ENCODE results near the gene DHX36.

DNA sequence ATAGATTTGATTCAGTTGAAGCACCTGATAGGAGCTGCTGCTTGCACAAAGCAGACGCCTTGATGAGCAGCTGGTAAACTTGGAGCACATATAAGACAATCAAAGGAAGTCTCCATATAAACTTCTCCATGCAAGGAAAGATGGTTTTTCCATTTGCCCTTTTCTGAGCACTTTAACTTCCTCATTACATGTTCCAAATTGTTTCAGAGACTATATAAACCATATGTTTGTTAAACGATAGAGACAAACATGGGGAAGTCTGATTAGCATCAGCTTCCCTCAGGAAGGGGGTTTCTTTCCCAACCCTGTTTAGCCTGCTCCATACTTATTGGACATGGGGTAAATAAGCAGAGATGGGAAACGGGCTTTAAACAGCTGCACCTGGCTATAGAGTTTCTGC is 88.0 kb downstream of the DHX36 start:
- TF ChIP-seq, protein P1, sequence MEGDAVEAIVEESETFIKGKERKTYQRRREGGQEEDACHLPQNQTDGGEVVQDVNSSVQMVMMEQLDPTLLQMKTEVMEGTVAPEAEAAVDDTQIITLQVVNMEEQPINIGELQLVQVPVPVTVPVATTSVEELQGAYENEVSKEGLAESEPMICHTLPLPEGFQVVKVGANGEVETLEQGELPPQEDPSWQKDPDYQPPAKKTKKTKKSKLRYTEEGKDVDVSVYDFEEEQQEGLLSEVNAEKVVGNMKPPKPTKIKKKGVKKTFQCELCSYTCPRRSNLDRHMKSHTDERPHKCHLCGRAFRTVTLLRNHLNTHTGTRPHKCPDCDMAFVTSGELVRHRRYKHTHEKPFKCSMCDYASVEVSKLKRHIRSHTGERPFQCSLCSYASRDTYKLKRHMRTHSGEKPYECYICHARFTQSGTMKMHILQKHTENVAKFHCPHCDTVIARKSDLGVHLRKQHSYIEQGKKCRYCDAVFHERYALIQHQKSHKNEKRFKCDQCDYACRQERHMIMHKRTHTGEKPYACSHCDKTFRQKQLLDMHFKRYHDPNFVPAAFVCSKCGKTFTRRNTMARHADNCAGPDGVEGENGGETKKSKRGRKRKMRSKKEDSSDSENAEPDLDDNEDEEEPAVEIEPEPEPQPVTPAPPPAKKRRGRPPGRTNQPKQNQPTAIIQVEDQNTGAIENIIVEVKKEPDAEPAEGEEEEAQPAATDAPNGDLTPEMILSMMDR (conservative IDR thresholded peaks at IDR 0.05; ENCODE audit: low read depth, low read length), result no peak
- TF ChIP-seq EZH2 (IDR thresholded peaks at IDR 0.05; ENCODE audit: borderline replicate concordance, low read depth, low read length, poor library complexity, severe bottlenecking), result no peak
